ENCODE measurements around the gene MSH2.

MSH2 gene

DNA sequence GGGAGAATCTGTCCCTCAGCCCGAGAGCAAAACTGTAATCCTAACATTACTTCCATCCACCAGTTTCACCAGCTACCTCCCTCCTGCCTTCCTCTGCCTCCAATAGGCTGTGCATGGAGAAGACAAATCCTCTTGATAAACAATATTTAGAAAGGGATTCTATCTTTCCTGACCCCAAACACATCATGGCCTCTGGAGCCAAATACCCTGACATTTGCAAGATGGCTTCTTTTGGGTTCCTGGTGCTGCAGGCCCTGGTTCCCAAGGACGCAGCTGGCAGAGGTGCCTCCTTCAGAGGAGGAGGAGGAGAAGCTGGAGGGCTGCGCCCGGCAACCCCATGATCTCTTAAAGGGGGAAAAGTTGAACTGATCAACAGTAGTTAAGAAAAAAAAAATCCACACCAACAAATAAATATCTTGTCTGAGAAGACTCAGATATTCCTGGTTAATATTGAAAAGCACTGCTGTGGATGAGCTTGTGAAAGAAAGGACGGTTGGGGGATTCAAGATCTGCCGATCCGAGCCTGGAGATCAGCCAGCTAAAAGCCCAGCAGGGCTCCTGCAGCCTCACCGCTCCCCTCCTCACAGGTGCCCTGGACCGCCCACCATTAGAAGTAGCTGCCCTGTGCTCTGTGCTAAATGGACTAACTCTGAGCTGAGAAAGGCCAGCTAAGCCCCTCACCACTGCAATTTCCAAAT, 116.8 kb downstream of the MSH2 start:
- peaks cover 5% of the 10 kb centered on the region; the same call in 1 of the 2 replicates for H3K27me3 ChIP-seq (ENCODE audit: control insufficient read depth, insufficient read depth, low read length)
- no peak overlapping the region for H3K4me3 ChIP-seq (ENCODE audit: low read depth, low read length)
- H3K9me3 ChIP-seq (ENCODE audit: control insufficient read depth, insufficient read depth, low read depth, low read length), result no peaks in the 10 kb centered on the region
- H3K36me3 ChIP-seq (ENCODE audit: control insufficient read depth, insufficient read depth, low read length), result no peaks in the 10 kb centered on the region; the same call in 1 of the 2 replicates
- no peak overlapping the region for H3K9ac ChIP-seq (ENCODE audit: low read length)
- no peak overlapping the region for H3K27ac ChIP-seq (ENCODE audit: low read depth, low read length)
- H3K4me1 ChIP-seq (ENCODE audit: control insufficient read depth, insufficient read depth, low read length), result peaks cover 23% of the 10 kb centered on the region

DNA sequence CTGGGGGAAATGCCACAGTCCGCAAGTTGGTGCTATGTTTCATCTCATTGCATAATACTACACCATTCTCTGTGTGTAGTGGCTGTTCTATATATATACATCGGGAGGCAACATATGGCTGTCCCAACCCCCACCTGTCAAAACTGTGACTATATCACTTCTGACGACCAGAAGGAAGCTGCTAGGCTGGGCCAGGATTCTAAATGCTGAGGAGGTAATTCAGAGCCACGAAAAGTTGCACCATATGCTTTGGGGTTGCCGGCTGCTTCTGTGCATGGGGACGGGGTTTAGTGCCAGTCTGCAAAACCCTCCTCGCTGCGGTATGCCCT, 117.3 kb downstream of the MSH2 start:
- H3K27me3 ChIP-seq (ENCODE audit: control insufficient read depth, insufficient read depth, low read length), result peaks cover 5% of the 10 kb centered on the region; the same call in 1 of the 2 replicates
- H3K27ac ChIP-seq (ENCODE audit: low read depth, low read length), result no peak overlapping the region
- peaks cover 23% of the 10 kb centered on the region for H3K4me1 ChIP-seq (ENCODE audit: control insufficient read depth, insufficient read depth, low read length)
- H3K36me3 ChIP-seq (ENCODE audit: control insufficient read depth, insufficient read depth, low read length), result no peaks in the 10 kb centered on the region; the same call in 1 of the 2 replicates
- no peak overlapping the region for H3K9ac ChIP-seq (ENCODE audit: low read length)
- no peak overlapping the region for H3K4me3 ChIP-seq (ENCODE audit: low read depth, low read length)
- H3K9me3 ChIP-seq (ENCODE audit: control insufficient read depth, insufficient read depth, low read depth, low read length), result no peaks in the 10 kb centered on the region

DNA sequence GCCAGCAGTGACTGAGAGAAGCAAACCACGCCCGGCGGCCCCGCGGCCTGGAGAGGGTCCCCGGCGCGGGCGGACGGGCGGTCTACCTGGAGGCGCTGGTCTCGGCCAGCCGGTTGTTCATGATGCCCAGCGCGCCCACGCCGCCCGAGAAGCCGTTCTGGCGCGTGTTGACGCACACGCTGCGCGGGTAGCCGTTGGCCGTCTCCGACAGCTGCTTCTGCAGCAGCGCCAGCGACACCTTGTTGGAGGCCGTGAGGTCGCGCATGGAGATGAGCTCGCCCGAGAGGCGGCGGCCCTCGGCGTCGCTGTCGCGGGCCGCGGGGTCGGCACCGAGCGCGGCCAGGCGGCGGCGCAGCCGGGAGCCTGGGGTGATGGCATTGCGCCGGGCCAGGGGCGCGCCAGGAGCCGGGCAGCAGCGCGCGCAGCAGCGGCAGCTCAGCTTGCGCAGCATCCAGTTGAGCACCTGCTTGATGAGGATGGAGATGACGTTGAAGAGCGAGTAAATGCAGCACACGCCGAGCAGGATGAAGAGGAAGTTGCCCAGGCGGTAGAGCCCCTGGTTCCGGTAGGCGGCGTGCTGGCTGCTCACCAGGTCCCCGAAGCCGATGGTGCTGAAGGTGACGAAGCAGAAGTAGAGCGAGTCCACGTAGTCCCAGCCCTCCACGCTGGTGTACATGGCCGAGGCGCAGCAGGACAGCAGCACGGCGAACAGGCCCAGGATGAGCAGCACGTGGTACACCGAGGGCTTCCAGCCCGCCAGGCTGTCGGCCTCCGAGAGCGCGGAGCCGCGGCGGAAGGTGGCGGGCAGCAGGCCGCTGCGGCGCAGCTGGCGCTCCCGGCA, 118.1 kb downstream of the MSH2 start:
- peaks cover 5% of the 10 kb centered on the region; the same call in 1 of the 2 replicates for H3K27me3 ChIP-seq (ENCODE audit: control insufficient read depth, insufficient read depth, low read length)
- no peaks in the 10 kb centered on the region; the same call in 1 of the 2 replicates for H3K36me3 ChIP-seq (ENCODE audit: control insufficient read depth, insufficient read depth, low read length)
- no peaks in the 10 kb centered on the region for H3K9me3 ChIP-seq (ENCODE audit: control insufficient read depth, insufficient read depth, low read depth, low read length)
- H3K4me1 ChIP-seq (ENCODE audit: control insufficient read depth, insufficient read depth, low read length), result peaks cover 19% of the 10 kb centered on the region
- H3K4me3 ChIP-seq (ENCODE audit: low read depth, low read length), result peak overlapping the region; percentile 47; the same call in 1 of the 2 replicates
- no peak overlapping the region for H3K9ac ChIP-seq (ENCODE audit: low read length)
- H3K27ac ChIP-seq (ENCODE audit: low read depth, low read length), result no peak overlapping the region

DNA sequence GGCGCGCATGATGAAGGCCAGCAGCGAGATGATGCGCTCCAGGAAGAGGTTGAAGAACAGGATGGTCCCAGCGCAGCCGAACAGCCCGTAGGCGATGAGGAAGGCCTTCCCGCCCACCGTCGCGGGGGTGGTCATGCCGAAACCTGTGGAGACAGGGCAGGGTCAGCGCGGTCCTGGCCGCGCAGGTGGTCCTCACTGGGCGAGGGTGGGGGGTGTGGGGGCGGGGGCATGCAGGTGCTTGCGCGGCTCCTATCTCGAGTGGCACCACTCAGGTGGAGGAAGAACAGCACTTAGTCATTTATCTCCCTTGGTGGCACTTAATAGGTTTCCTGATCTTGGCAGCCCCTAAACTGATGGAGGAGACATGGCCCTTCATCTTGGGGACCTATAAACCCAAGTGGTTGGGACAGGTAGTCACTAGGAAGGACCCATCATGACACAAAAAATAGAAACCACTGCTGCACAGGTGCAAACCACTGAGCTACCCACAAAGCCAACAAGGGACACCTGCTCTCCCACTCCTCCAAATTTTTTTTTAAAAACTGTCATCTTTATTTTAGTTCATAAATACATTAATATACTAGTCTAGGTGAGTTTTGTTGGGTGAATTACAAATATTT, 118.8 kb downstream of the MSH2 start:
- H3K4me1 ChIP-seq (ENCODE audit: control insufficient read depth, insufficient read depth, low read length), result peaks cover 14% of the 10 kb centered on the region
- H3K9me3 ChIP-seq (ENCODE audit: control insufficient read depth, insufficient read depth, low read depth, low read length), result no peaks in the 10 kb centered on the region
- H3K27me3 ChIP-seq (ENCODE audit: control insufficient read depth, insufficient read depth, low read length), result peaks cover 5% of the 10 kb centered on the region; the same call in 1 of the 2 replicates
- no peak overlapping the region for H3K27ac ChIP-seq (ENCODE audit: low read depth, low read length)
- H3K36me3 ChIP-seq (ENCODE audit: control insufficient read depth, insufficient read depth, low read length), result no peaks in the 10 kb centered on the region; the same call in 1 of the 2 replicates
- H3K9ac ChIP-seq (ENCODE audit: low read length), result no peak overlapping the region
- peak overlapping the region; percentile 47; the same call in 1 of the 2 replicates for H3K4me3 ChIP-seq (ENCODE audit: low read depth, low read length)

DNA sequence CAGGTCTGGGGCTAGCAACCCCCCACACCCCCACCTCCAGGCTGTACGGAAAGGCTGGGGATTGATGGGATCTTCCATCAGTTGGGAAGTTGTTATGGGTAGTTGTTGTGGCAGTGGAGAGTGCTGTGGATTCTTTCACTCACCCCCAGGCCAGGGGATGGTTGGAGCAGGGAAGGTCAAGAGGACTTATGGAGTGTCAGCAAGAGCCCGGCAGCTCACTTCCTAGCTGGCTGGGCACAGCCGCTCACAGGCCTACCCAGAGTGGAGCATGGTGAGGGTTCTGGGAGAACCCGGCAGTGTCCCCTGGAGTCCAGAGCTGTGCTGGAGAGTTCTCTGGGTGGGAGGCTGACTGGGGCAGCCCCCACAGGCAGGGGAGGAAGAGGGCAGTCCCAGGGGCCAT, 122.2 kb downstream of the MSH2 start:
- no peak overlapping the region for H3K9ac ChIP-seq (ENCODE audit: low read length)

DNA sequence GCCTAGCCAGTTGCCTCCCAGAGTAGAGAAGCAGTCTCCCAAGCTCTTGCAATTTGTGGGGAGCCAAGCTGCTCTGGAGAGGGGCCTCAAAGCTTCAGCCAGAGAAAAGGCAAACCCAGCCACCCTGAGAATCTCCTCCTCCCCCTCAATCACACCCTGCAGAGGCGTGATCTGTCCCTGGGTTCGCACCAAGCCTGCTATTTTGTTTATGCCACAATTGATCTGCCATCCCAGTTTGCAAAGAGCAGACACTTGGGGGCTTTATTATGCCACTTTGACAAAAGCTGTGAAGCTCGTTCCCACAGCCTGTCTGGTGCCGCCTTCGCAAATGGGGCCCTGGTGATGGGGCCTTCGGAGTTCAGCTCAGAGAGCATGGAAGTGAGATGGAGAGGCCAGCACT, 125.5 kb downstream of the MSH2 start:
- no peaks in the 10 kb centered on the region for H3K9me3 ChIP-seq (ENCODE audit: control insufficient read depth, insufficient read depth, low read depth, low read length)
- no peak overlapping the region for H3K4me3 ChIP-seq (ENCODE audit: low read depth, low read length)

More for the DNA sequence above, 122.2 kb downstream of the MSH2 start:
- H3K27ac ChIP-seq (ENCODE audit: low read depth, low read length), result no peak overlapping the region
- H3K27me3 ChIP-seq (ENCODE audit: control insufficient read depth, insufficient read depth, low read length), result peaks cover 5% of the 10 kb centered on the region; the same call in 1 of the 2 replicates
- H3K36me3 ChIP-seq (ENCODE audit: control insufficient read depth, insufficient read depth, low read length), result no peaks in the 10 kb centered on the region
- peaks cover 17% of the 10 kb centered on the region for H3K4me1 ChIP-seq (ENCODE audit: control insufficient read depth, insufficient read depth, low read length)
- no peak overlapping the region for H3K4me3 ChIP-seq (ENCODE audit: low read depth, low read length)
- no peaks in the 10 kb centered on the region for H3K9me3 ChIP-seq (ENCODE audit: control insufficient read depth, insufficient read depth, low read depth, low read length)

DNA sequence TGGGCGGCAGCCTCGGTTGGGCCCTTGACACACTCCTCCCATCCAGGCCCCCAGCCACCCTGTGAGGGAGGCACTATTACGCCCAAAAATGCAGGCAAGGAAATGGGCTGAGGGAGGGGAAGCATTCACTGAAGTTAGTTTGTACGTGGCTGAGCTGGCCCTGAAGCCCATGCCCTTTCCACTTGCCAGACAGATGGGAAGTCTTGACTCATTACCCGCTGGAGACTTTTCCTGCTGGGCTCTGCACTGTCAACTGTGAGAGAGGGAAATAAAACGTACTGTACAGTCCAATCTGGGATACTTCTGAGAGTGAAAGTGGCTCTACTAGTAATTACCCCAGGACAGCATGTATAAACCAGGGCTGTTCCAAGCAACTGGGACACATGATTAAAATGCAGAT, 125.9 kb downstream of the MSH2 start:
- Histone ChIP-seq H3K36me3 (ENCODE audit: control insufficient read depth, insufficient read depth, low read length) (peaks cover 4% of the 10 kb centered on the region; the same call in 1 of the 2 replicates), H3K9me3 (ENCODE audit: control insufficient read depth, insufficient read depth, low read depth, low read length) (no peaks in the 10 kb centered on the region), H3K9ac (ENCODE audit: low read length) (no peak overlapping the region), H3K4me3 (ENCODE audit: low read depth, low read length) (no peak overlapping the region), H3K4me1 (ENCODE audit: control insufficient read depth, insufficient read depth, low read length) (peaks cover 19% of the 10 kb centered on the region; the same call in 1 of the 2 replicates), H3K27ac (ENCODE audit: low read depth, low read length) (no peak overlapping the region), H3K27me3 (ENCODE audit: control insufficient read depth, insufficient read depth, low read length) (no peaks in the 10 kb centered on the region)

More for the DNA sequence above, 125.5 kb downstream of the MSH2 start:
- no peak overlapping the region for H3K9ac ChIP-seq (ENCODE audit: low read length)
- H3K27ac ChIP-seq (ENCODE audit: low read depth, low read length), result no peak overlapping the region
- H3K36me3 ChIP-seq (ENCODE audit: control insufficient read depth, insufficient read depth, low read length), result peaks cover 3% of the 10 kb centered on the region; the same call in 1 of the 2 replicates
- H3K27me3 ChIP-seq (ENCODE audit: control insufficient read depth, insufficient read depth, low read length), result no peaks in the 10 kb centered on the region
- peaks cover 15% of the 10 kb centered on the region; the same call in 1 of the 2 replicates for H3K4me1 ChIP-seq (ENCODE audit: control insufficient read depth, insufficient read depth, low read length)

DNA sequence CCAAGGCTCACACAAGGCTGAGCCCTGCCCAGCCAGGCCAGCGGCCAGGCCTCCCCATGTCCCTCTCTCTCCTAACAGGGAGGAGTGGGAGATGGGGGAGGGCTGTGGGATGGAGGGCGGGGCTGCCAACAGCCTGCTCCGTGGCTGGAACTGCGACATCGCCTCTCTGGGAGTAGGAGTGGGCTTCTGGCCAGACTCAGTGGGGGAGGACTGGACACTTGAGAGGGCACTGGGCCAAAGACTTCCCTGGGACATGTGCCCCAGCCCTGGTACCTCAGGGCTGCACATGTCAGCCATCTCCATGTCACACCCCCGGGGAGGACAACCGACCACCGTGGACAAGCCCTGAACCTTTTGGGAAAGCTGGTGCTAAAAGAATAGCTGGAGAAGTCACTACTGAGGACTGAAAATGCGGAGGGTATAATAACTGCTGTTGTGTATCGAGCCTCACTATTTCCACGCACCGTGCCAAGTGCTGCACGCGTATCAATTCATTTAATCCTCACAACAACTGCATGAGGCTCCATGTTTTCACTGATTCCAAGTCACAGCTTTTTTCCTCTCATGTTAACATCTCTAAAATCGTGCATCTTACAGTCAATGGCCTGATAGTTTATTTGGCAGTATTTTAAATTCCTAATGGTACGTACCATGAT, 127.3 kb downstream of the MSH2 start:
- H3K9me3 ChIP-seq (ENCODE audit: control insufficient read depth, insufficient read depth, low read depth, low read length), result no peaks in the 10 kb centered on the region
- peaks cover 28% of the 10 kb centered on the region; the same call in 1 of the 2 replicates for H3K4me1 ChIP-seq (ENCODE audit: control insufficient read depth, insufficient read depth, low read length)
- H3K4me3 ChIP-seq (ENCODE audit: low read depth, low read length), result no peak overlapping the region
- H3K27ac ChIP-seq (ENCODE audit: low read depth, low read length), result no peak overlapping the region
- H3K27me3 ChIP-seq (ENCODE audit: control insufficient read depth, insufficient read depth, low read length), result no peaks in the 10 kb centered on the region
- peaks cover 4% of the 10 kb centered on the region; the same call in 1 of the 2 replicates for H3K36me3 ChIP-seq (ENCODE audit: control insufficient read depth, insufficient read depth, low read length)
- no peak overlapping the region for H3K9ac ChIP-seq (ENCODE audit: low read length)

DNA sequence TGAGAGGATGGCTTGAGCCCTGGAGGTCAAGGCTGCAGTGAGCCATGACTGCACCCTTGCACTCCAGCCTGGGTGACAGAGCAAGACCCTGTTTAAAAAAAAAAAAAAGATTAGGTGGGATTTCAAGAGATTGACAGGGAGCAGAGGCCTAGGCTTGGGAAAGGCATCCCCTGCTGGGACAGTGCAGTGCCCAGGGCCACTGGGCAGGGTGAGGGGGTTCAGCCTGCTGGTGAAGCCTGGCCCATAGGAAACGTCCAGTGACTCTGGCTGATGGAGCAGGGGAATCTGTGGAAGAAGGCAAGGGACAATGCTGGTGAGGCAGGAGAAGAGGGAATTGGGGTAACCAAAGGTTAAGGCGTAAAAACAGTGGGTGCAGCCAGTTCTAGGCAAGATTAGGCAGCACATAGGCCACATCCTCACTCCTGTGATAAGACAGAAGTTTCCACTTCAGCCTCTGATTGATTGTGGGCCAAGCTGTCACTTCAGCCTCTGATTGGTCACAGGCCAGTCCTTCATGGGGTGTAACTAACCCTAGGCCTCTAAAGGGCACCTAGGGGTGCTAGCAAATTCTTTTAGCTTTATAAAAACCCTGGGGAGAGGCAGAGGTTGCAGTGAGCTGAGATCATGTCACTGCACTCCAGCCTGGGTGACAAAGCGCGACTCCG, 128.6 kb downstream of the MSH2 start:
- no peak overlapping the region for H3K27ac ChIP-seq (ENCODE audit: low read depth, low read length)
- H3K4me1 ChIP-seq (ENCODE audit: control insufficient read depth, insufficient read depth, low read length), result peaks cover 33% of the 10 kb centered on the region; the same call in 1 of the 2 replicates
- H3K36me3 ChIP-seq (ENCODE audit: control insufficient read depth, insufficient read depth, low read length), result peaks cover 6% of the 10 kb centered on the region; the same call in 1 of the 2 replicates
- H3K9ac ChIP-seq (ENCODE audit: low read length), result no peak overlapping the region
- no peaks in the 10 kb centered on the region for H3K27me3 ChIP-seq (ENCODE audit: control insufficient read depth, insufficient read depth, low read length)
- H3K4me3 ChIP-seq (ENCODE audit: low read depth, low read length), result no peak overlapping the region
- H3K9me3 ChIP-seq (ENCODE audit: control insufficient read depth, insufficient read depth, low read depth, low read length), result no peaks in the 10 kb centered on the region

Measured in HUES6 (cell line).